A549 (cell line): Measurements from ENCODE around the gene BCR. TPM values are rescaled to one million over a fixed set of nuclear protein-coding genes. Genes with fewer than 3 reads are reported as not detected.
"Not testable (repeated sequence)": the region's sequence is repeated elsewhere in the genome, so short reads cannot be mapped to it uniquely, and the experiment has no call there.

Experiments used
- ATAC-seq, 2 experiments: fragments of 200-7000 bp in 1 of 2; fragments of >200 bp in 1 of 2; cut with Nextera tagmentation in 1 of 2; cut with Tn5 transposase in 1 of 2; 3 replicates each; pipeline versions ENCODE4 v1.8.0 to v1.9.1; 2018 to 2020; ENCODE audit warnings: mild to moderate bottlenecking in 1 of 2, moderate library complexity in 1 of 2
- CTCF ChIA-PET: fragments of 300-600 bp; sonication (Branson Sonifier 250); formaldehyde crosslinking; extraction: SDS; loops from one replicate; lab custom pipeline; 2021; ENCODE audit warnings: antibody characterized with exemption, inconsistent platforms; lab: Yijun Ruan, JAX
- POLR2A ChIA-PET: fragments of 350-600 bp; formaldehyde crosslinking; extraction: SDS; loops from one replicate; lab custom pipeline; 2021; ENCODE audit warnings: antibody characterized with exemption, inconsistent platforms; lab: Yijun Ruan, JAX
- DNase-seq, 2 experiments: peaks; one replicate each; pipeline versions ENCODE4 v3.0.0 to v3.0.0-alpha.2; 2011 to 2016; ENCODE audit warnings: low read depth in 1 of 2, low spot score in 1 of 2
- FAIRE-seq: peaks from 2 replicates; lab custom pipeline; 2011; peaks lifted over from hg19 to GRCh38; lab: Jason Lieb, UNC
- H3K27ac ChIP-seq, 2 experiments: fragments of >200 bp; sonication (Bioruptor Twin); formaldehyde crosslinking; 3 replicates each; pipeline ENCODE4 v1.5.1; 2016 to 2017
- H3K4me1 ChIP-seq: fragments of >200 bp; sonication (Bioruptor Twin); formaldehyde crosslinking; 3 replicates; pipeline ENCODE4 v1.6.1; 2016
- H3K4me2 ChIP-seq: fragments of >200 bp; sonication (Bioruptor Twin); formaldehyde crosslinking; 3 replicates; pipeline ENCODE4 v1.6.1; 2016
- H3K4me3 ChIP-seq: fragments of >200 bp; sonication (Bioruptor Twin); formaldehyde crosslinking; 3 replicates; pipeline ENCODE4 v1.5.1; 2016
- H3K9me3 ChIP-seq: fragments of >200 bp; sonication (Bioruptor Twin); formaldehyde crosslinking; 3 replicates; pipeline ENCODE4 v1.6.1; 2016
- CBX2 ChIP-seq: fragments of 200-600 bp; sonication (generic); IDR thresholded peaks from 2 replicates; pipeline ENCODE4 v1.6.1; 2016; ENCODE audit warnings: low read depth, mild to moderate bottlenecking, borderline replicate concordance
- CBX8 ChIP-seq: fragments of 200-600 bp; sonication (generic); IDR thresholded peaks from 2 replicates; pipeline ENCODE4 v1.6.1; 2016
- CEBPB ChIP-seq, 2 experiments: fragments of >200 bp in 1 of 2; sonication (Bioruptor Twin) in 1 of 2; formaldehyde crosslinking in 1 of 2; IDR thresholded peaks; 2 replicates each; pipeline ENCODE4 v1.6.1; 2012 to 2016
- CHD2 ChIP-seq: fragments of 150-350 bp; IDR thresholded peaks from 2 replicates; pipeline ENCODE4 v1.6.1; 2014; ENCODE audit warnings: low read length; ENCODE audit not compliant: partially characterized antibody
- EP300 ChIP-seq, 2 experiments: fragments of >200 bp; sonication (Bioruptor Twin); formaldehyde crosslinking; IDR thresholded peaks; 2 replicates in 1 of 2; 3 replicates in 1 of 2; pipeline ENCODE4 v1.6.1; 2016 to 2017
- ESRRA ChIP-seq: fragments of 150-350 bp; IDR thresholded peaks from 2 replicates; pipeline ENCODE4 v1.6.1; 2014; ENCODE audit warnings: mild to moderate bottlenecking, low read length, borderline replicate concordance
- HDAC2 ChIP-seq: fragments of 200-600 bp; sonication (generic); IDR thresholded peaks from 2 replicates; pipeline ENCODE4 v1.6.1; 2016
- MAZ ChIP-seq: fragments of 150-350 bp; IDR thresholded peaks from 2 replicates; pipeline ENCODE4 v1.6.1; 2014; ENCODE audit warnings: antibody characterized with exemption, low read depth, low read length, borderline replicate concordance
- MYC ChIP-seq: IDR thresholded peaks from 2 replicates; pipeline ENCODE4 v1.6.1; 2012; ENCODE audit warnings: mild to moderate bottlenecking, inconsistent platforms, low read length, improper control_type of control experiment, borderline replicate concordance
- NR3C1 ChIP-seq: fragments of >200 bp; sonication (Bioruptor Twin); formaldehyde crosslinking; IDR thresholded peaks from 3 replicates; pipeline ENCODE4 v1.6.1; 2017
- PHF8 ChIP-seq: fragments of 200-600 bp; sonication (generic); IDR thresholded peaks from 2 replicates; pipeline ENCODE4 v1.6.1; 2016; ENCODE audit warnings: low read depth, mild to moderate bottlenecking, antibody characterized with exemption, moderate library complexity, borderline replicate concordance
- POLR2AphosphoS2 ChIP-seq: conservative IDR thresholded peaks from 2 replicates; pipeline ENCODE4 v1.6.1; 2012; ENCODE audit warnings: low read length, improper control_type of control experiment, inconsistent platforms
- RAD21 ChIP-seq, 2 experiments: fragments of >200 bp in 1 of 2; sonication (Bioruptor Twin) in 1 of 2; formaldehyde crosslinking in 1 of 2; IDR thresholded peaks in 1 of 2; conservative IDR thresholded peaks in 1 of 2; 2 replicates in 1 of 2; 3 replicates in 1 of 2; pipeline ENCODE4 v1.6.1; 2012 to 2018; ENCODE audit warnings: inconsistent platforms in 1 of 2
- RARB ChIP-seq: fragments of 250-450 bp; sonication (Bioruptor Pico); IDR thresholded peaks from 2 replicates; pipeline ENCODE4 v1.8.0; 2021; ENCODE audit warnings: mild to moderate bottlenecking, moderate library complexity
- RCOR1 ChIP-seq: fragments of 150-350 bp; IDR thresholded peaks from 2 replicates; pipeline ENCODE4 v1.6.1; 2014; ENCODE audit warnings: antibody characterized with exemption, low read length, low read depth
- RFX5 ChIP-seq: fragments of 450-650 bp; IDR thresholded peaks from 2 replicates; pipeline ENCODE4 v1.7.1; 2014; ENCODE audit warnings: antibody characterized with exemption, mild to moderate bottlenecking, moderate library complexity
- RNF2 ChIP-seq: fragments of 200-600 bp; sonication (generic); IDR thresholded peaks from 2 replicates; pipeline ENCODE4 v1.6.1; 2016; ENCODE audit warnings: low read depth, mild to moderate bottlenecking, antibody characterized with exemption, moderate library complexity, borderline replicate concordance
- SMC3 ChIP-seq: fragments of >200 bp; sonication (Bioruptor Twin); formaldehyde crosslinking; IDR thresholded peaks from 3 replicates; pipeline ENCODE4 v1.6.1; 2018; ENCODE audit warnings: inconsistent platforms
- SREBF2 ChIP-seq: fragments of 450-650 bp; IDR thresholded peaks from 2 replicates; pipeline ENCODE4 v1.6.1; 2014; ENCODE audit warnings: mild to moderate bottlenecking, moderate library complexity
- ZFP36 ChIP-seq: fragments of 450-650 bp; IDR thresholded peaks from 2 replicates; pipeline ENCODE4 v1.6.1; 2014; ENCODE audit warnings: borderline replicate concordance; ENCODE audit not compliant: partially characterized antibody
- WGBS: methylation state at CpG from one replicate; pipeline ENCODE4 v1.1.6; 2017; ENCODE audit errors: missing lambda C conversion rate; 5-methylcytosine and 5-hydroxymethylcytosine counted together
- polyA plus RNA-seq, 4 experiments: library from polyadenylated mRNA; depleted of rRNA in 3 of 4; stranded (reverse); fragments of >200 nt; fragmentation: RNase III in 1 of 4; extraction: RNeasy Plus Mini Kit Qiagen cat#74134 plus additional on column Dnase treatment in 1 of 4; gene quantifications; 2 replicates in 3 of 4; 3 replicates in 1 of 4; pipeline ENCODE4 v1.2.3, GENCODE V29; 2011 to 2017
- TF ChIP-seq, protein P1 (sequence below): fragments of 250-450 bp; sonication (Bioruptor Pico); IDR thresholded peaks from 2 replicates; pipeline ENCODE4 v1.5.0; 2021; ENCODE audit warnings: mild to moderate bottlenecking, moderate library complexity, borderline replicate concordance
- TF ChIP-seq, protein P2 (sequence below): fragments of >200 bp; sonication (Bioruptor Twin); formaldehyde crosslinking; IDR thresholded peaks from 2 replicates; pipeline ENCODE4 v1.6.1; 2016
- TF ChIP-seq, protein P3 (sequence below): IDR thresholded peaks from 2 replicates; pipeline ENCODE4 v1.6.1; 2012
- TF ChIP-seq, protein P4 (sequence below): fragments of >200 bp; sonication (Bioruptor Twin); formaldehyde crosslinking; IDR thresholded peaks from 3 replicates; pipeline ENCODE4 v1.5.1; 2016
- TF ChIP-seq, protein P5 (sequence below): fragments of 250-450 bp; sonication (Bioruptor Pico); IDR thresholded peaks from 2 replicates; pipeline ENCODE4 v1.5.0; 2020; ENCODE audit warnings: low read depth, mild to moderate bottlenecking, moderate library complexity
- TF ChIP-seq, protein P6 (sequence below): IDR thresholded peaks from 2 replicates; pipeline ENCODE4 v1.6.1; 2012

BCR gene
- polyA plus RNA-seq, 2 of the 4 experiments (the other 2 are of a cell fraction): 14.7 to 16.4 TPM

DNA sequence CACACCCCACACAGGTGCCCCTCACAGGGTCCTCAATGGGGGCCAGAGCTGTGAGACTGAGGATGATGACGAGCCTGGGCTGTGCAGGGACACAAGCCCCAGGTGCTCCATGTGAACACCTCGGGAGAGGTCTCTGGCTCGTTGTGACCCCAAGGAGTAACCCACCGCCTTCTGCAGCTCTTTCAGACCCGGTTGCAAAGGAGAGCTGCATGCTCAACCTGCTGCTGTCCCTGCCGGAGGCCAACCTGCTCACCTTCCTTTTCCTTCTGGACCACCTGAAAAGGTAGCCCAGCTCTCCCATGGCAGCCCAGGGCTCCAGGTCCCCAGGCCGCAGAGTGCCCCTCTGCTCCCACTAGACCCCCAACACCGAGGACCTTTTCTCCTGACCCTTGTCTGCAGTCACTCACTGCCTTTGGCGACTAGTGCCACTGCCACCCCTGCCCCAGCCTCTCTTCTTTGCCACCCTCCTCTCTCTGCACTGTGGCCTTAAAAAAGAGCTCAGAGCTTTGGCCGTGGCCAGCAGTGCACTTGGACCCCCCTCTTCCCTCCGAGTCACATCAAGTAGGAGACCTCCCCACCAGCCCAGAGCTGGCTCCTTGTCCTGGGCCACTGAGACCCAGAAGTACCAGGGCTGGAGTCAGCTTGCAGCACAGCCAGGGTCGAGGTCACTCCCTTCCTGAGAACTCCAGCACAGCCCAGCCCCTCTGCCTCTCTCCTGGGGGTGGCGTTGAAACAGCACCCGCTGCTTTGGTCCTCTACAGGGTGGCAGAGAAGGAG lies 133.7 kb downstream of the BCR start:
- FAIRE-seq: no peak
- no peak for DNase-seq
- Histone ChIP-seq H3K4me2 (no peak overlapping the region), H3K27ac (no peak overlapping the region), H3K4me3 (no peak overlapping the region), H3K4me1 (no peaks in the 10 kb centered on the region), H3K9me3 (no peaks in the 10 kb centered on the region)
- ATAC-seq: no peak
- ChIA-PET CTCF (interaction anchor here (0.6 to 2.6 kb wide), 8 partner anchors 14 to 335 kb away, joined by 3 to 26 read pairs (median 3); no protein-coding TSS in a partner anchor), POLR2A (no interaction called here)
- WGBS: 81% methylated on average over 13 of the region's 14 CpGs
- TF ChIP-seq ZFP36 (no peak), RNF2 (no peak), CEBPB (IDR thresholded peaks at IDR 0.05) (no peak), MYC (no peak), CHD2 (no peak), ESRRA (no peak), POLR2AphosphoS2 (no peak), CBX8 (no peak), HDAC2 (no peak), NR3C1 (no peak), MAZ (no peak), PHF8 (no peak), CBX2 (no peak), RFX5 (no peak)
- TF ChIP-seq, protein P1, sequence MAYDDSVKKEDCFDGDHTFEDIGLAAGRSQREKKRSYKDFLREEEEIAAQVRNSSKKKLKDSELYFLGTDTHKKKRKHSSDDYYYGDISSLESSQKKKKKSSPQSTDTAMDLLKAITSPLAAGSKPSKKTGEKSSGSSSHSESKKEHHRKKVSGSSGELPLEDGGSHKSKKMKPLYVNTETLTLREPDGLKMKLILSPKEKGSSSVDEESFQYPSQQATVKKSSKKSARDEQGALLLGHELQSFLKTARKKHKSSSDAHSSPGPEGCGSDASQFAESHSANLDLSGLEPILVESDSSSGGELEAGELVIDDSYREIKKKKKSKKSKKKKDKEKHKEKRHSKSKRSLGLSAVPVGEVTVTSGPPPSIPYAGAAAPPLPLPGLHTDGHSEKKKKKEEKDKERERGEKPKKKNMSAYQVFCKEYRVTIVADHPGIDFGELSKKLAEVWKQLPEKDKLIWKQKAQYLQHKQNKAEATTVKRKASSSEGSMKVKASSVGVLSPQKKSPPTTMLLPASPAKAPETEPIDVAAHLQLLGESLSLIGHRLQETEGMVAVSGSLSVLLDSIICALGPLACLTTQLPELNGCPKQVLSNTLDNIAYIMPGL (CRISPR knock-in tag): no peak
- TF ChIP-seq, protein P2, sequence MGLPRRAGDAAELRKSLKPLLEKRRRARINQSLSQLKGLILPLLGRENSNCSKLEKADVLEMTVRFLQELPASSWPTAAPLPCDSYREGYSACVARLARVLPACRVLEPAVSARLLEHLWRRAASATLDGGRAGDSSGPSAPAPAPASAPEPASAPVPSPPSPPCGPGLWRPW: no peak
- TF ChIP-seq, all 56 proteins: peak for 0

DNA sequence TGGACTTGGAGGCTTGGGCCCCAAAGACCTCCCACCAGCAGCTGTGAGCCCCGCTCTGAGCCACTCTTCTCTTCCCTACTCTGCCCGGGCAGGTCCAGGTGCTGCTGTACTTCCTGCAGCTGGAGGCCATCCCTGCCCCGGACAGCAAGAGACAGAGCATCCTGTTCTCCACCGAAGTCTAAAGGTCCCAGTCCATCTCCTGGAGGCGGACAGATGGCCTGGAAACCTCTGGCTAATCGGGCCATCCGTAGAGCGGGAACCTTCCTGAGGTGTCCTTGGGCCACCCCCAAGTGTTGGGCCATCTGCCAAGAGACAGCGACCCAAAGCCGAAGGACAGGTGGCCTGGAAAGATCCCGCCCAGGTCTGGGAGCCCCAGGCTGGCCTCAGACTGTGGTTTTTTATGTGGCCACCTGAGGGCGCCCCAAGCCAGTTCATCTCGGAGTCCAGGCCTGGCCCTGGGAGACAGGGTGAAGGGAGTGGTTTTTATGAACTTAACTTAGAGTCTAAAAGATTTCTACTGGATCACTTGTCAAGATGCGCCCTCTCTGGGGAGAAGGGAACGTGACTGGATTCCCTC lies 135.1 kb downstream of the BCR start:
- CTCF ChIA-PET: interaction anchor here (1.0 to 2.6 kb wide), 7 partner anchors 9 to 333 kb away, joined by 3 to 26 read pairs (median 3); no protein-coding TSS in a partner anchor

DNA sequence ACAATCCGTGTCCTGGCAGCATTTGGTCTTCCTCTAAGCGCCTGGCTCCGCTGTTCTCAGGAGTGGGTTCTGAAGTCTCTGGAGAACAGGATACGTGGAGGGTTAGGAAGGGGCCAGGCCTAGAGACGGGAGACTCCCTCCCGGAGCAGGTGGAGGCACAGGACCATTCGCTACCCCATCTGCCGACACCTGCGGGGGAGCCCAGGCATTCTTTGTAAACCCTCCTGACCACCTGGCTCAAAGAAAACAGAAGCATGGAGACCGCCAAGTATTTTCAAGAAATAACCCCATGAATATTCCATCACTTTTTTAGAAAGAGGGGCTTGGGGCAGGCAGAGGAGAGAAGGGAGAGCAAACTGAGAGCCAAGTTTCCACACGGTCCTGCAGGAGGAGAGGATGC lies 136.3 kb downstream of the BCR start:
- POLR2A ChIA-PET, H3K4me3 ChIP-seq, FAIRE-seq, H3K9me3 ChIP-seq, H3K4me1 ChIP-seq, DNase-seq, ATAC-seq, H3K27ac ChIP-seq, H3K4me2 ChIP-seq: not testable (repeated sequence)
- WGBS: 92% methylated on average over 7 of the region's 11 CpGs
- CTCF ChIA-PET: interaction anchor here (1.2 kb wide), 1 partner anchor 8 kb away, joined by 3 read pairs; no protein-coding TSS in a partner anchor

More for the DNA sequence above, 135.1 kb downstream of the BCR start:
- FAIRE-seq (no peak), DNase-seq (peak; percentile 13 to 61), ATAC-seq (peak; percentile 56 to 92; a peak in 5 of 6 replicates)
- Histone ChIP-seq H3K27ac (0 out of 6 replicates have a peak overlapping the region, but pooled peaks of 1 of the 2 experiments have one; percentile 53), H3K4me2 (no peak overlapping the region), H3K4me3 (no peak overlapping the region), H3K9me3 (no peaks in the 10 kb centered on the region)
- POLR2A ChIA-PET: no interaction called here
- WGBS: 12% methylated on average over 6 of the region's 15 CpGs
- TF ChIP-seq, protein P3, sequence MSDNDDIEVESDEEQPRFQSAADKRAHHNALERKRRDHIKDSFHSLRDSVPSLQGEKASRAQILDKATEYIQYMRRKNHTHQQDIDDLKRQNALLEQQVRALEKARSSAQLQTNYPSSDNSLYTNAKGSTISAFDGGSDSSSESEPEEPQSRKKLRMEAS: no peak
- TF ChIP-seq CEBPB (IDR thresholded peaks at IDR 0.05) (no peak), EP300 (IDR thresholded peaks at IDR 0.05) (no peak), ZFP36 (no peak), RARB (CRISPR knock-in tag) (no peak), CBX8 (no peak), SMC3 (peak; percentile 63), SREBF2 (no peak), RAD21 (conservative IDR thresholded peaks at IDR 0.05 in 1 of 2, IDR thresholded peaks at IDR 0.05 in 1 of 2) (peak; percentile 71 to 76), RCOR1 (no peak)
- TF ChIP-seq, protein P4, sequence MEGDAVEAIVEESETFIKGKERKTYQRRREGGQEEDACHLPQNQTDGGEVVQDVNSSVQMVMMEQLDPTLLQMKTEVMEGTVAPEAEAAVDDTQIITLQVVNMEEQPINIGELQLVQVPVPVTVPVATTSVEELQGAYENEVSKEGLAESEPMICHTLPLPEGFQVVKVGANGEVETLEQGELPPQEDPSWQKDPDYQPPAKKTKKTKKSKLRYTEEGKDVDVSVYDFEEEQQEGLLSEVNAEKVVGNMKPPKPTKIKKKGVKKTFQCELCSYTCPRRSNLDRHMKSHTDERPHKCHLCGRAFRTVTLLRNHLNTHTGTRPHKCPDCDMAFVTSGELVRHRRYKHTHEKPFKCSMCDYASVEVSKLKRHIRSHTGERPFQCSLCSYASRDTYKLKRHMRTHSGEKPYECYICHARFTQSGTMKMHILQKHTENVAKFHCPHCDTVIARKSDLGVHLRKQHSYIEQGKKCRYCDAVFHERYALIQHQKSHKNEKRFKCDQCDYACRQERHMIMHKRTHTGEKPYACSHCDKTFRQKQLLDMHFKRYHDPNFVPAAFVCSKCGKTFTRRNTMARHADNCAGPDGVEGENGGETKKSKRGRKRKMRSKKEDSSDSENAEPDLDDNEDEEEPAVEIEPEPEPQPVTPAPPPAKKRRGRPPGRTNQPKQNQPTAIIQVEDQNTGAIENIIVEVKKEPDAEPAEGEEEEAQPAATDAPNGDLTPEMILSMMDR: peak; percentile 54
- TF ChIP-seq, protein P5, sequence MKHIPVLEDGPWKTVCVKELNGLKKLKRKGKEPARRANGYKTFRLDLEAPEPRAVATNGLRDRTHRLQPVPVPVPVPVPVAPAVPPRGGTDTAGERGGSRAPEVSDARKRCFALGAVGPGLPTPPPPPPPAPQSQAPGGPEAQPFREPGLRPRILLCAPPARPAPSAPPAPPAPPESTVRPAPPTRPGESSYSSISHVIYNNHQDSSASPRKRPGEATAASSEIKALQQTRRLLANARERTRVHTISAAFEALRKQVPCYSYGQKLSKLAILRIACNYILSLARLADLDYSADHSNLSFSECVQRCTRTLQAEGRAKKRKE (CRISPR knock-in tag): no peak
- TF ChIP-seq, protein P6, sequence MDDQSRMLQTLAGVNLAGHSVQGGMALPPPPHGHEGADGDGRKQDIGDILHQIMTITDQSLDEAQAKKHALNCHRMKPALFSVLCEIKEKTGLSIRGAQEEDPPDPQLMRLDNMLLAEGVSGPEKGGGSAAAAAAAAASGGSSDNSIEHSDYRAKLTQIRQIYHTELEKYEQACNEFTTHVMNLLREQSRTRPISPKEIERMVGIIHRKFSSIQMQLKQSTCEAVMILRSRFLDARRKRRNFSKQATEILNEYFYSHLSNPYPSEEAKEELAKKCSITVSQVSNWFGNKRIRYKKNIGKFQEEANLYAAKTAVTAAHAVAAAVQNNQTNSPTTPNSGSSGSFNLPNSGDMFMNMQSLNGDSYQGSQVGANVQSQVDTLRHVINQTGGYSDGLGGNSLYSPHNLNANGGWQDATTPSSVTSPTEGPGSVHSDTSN: no peak
- TF ChIP-seq, all 56 proteins: peak for 3
- no peaks in the 10 kb centered on the region for H3K4me1 ChIP-seq
